ENCODE results near the gene NR6A1. TPM values are rescaled to one million over a fixed set of nuclear protein-coding genes. Genes with fewer than 3 reads are reported as not detected.

NR6A1 gene
- total RNA-seq, 1 donor, result 1.2 TPM

- DNase-seq (ENCODE audit: low read depth), result no peak
- H3K4me3 ChIP-seq (ENCODE audit: low read depth, low read length), result no peak overlapping the region
Observed at GRCh38 chr9:124795881-124796431, 24.8 kb upstream of the NR6A1 start.

GRCh38 chr9:124794902-124795491 lies 23.9 kb upstream of the NR6A1 start:
- no peak for TF ChIP-seq CTCF (IDR thresholded peaks at IDR 0.05; ENCODE audit: insufficient read depth, low read length)
- no peak for DNase-seq (ENCODE audit: low read depth)
- no peak overlapping the region for H3K4me3 ChIP-seq (ENCODE audit: low read depth, low read length)

More at GRCh38 chr9:124795881-124796431, 24.8 kb upstream of the NR6A1 start:
- TF ChIP-seq CTCF (IDR thresholded peaks at IDR 0.05; ENCODE audit: insufficient read depth, low read length), result no peak

- no peak for DNase-seq (ENCODE audit: low read depth)
- no peak for TF ChIP-seq CTCF (IDR thresholded peaks at IDR 0.05; ENCODE audit: insufficient read depth, low read length)
- H3K4me3 ChIP-seq (ENCODE audit: low read depth, low read length), result no peak overlapping the region
Observed at GRCh38 chr9:124793015-124793541, 22.0 kb upstream of the NR6A1 start.

- DNase-seq (ENCODE audit: low read depth), result no peak
- TF ChIP-seq CTCF (IDR thresholded peaks at IDR 0.05; ENCODE audit: insufficient read depth, low read length), result no peak
- H3K4me3 ChIP-seq (ENCODE audit: low read depth, low read length), result no peak overlapping the region
Observed at GRCh38 chr9:124792257-124793014, 21.3 kb upstream of the NR6A1 start.

GRCh38 chr9:124790801-124791505 lies 19.8 kb upstream of the NR6A1 start:
- H3K4me3 ChIP-seq (ENCODE audit: low read depth, low read length), result no peak overlapping the region
- DNase-seq (ENCODE audit: low read depth), result no peak
- TF ChIP-seq CTCF (IDR thresholded peaks at IDR 0.05; ENCODE audit: insufficient read depth, low read length), result no peak

- no peak overlapping the region for H3K4me3 ChIP-seq (ENCODE audit: low read depth, low read length)
- no peak for TF ChIP-seq CTCF (IDR thresholded peaks at IDR 0.05; ENCODE audit: insufficient read depth, low read length)
- DNase-seq (ENCODE audit: low read depth), result no peak
Observed at GRCh38 chr9:124790301-124790700, 19.2 kb upstream of the NR6A1 start.

All from fibroblast of the aortic adventitia (primary cell).